ENCODE data around the gene TMEM14A. TPM values are rescaled to one million over a fixed set of nuclear protein-coding genes. Genes with fewer than 3 reads are reported as not detected.

TMEM14A gene
- total RNA-seq, 1 donor from 2014 or later = 21.2 TPM

DNA sequence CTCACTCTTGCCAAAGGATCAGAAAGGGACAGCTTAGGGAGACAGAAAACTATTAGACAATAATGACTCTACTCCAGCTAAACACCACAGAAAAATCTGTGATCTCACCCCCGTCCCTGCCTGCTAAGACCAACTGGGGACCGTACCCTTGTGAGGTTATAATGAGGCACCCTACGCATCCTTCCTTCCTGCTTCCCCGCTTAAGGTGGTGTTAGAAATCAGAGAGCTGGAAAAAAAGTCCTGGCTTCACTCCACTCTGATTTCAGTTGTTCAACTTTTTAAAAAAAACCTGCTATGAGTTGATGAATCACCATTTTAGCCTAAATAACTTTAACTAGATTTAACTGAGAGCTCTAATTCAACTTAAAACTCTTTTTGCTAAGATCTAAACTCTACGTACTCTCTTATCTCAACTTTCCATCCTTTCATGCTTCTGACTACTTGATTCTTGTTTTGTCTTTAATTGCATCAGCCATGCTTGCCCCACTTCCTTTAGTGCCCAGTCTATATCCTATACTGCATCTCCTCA lies 35.8 kb upstream of the TMEM14A start:
- no peaks in the 10 kb centered on the region for H3K36me3 Mint-ChIP-seq
- H3K4me3 Mint-ChIP-seq = no peak overlapping the region
- no peaks in the 10 kb centered on the region for H3K27me3 Mint-ChIP-seq (ENCODE audit: low read depth)
- peaks cover 7% of the 10 kb centered on the region for H3K4me1 Mint-ChIP-seq
- H3K9me3 Mint-ChIP-seq = no peaks in the 10 kb centered on the region
- no peak overlapping the region for H3K27ac Mint-ChIP-seq
- TF ChIP-seq, protein P1, sequence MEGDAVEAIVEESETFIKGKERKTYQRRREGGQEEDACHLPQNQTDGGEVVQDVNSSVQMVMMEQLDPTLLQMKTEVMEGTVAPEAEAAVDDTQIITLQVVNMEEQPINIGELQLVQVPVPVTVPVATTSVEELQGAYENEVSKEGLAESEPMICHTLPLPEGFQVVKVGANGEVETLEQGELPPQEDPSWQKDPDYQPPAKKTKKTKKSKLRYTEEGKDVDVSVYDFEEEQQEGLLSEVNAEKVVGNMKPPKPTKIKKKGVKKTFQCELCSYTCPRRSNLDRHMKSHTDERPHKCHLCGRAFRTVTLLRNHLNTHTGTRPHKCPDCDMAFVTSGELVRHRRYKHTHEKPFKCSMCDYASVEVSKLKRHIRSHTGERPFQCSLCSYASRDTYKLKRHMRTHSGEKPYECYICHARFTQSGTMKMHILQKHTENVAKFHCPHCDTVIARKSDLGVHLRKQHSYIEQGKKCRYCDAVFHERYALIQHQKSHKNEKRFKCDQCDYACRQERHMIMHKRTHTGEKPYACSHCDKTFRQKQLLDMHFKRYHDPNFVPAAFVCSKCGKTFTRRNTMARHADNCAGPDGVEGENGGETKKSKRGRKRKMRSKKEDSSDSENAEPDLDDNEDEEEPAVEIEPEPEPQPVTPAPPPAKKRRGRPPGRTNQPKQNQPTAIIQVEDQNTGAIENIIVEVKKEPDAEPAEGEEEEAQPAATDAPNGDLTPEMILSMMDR (IDR thresholded peaks at IDR 0.05; ENCODE audit: unreplicated experiment) = no peak
- no peak for DNase-seq (ENCODE audit: low spot score in 2 of 2, unreplicated experiment in 2 of 2)

DNA sequence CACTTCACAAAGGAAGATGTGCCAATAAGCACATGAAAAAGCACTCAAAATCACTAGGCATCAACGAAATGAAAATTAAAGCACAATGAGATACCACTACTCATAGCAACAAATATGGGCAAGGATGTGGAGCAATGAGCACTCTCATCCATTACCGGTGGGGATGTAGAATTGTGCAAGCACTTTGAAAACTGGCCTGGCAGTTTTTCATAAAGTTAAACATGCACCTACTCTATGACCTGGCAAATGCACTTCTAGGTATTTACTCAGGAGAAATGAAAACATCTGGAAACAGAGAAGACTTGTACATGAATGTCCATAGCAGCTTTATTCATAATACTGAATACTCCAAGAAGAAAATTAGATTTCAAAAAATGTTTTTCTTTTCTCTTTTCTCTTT lies 34.1 kb upstream of the TMEM14A start:
- H3K4me1 Mint-ChIP-seq = peaks cover 15% of the 10 kb centered on the region
- TF ChIP-seq, protein P1 (IDR thresholded peaks at IDR 0.05; ENCODE audit: unreplicated experiment) = no peak
- H3K4me3 Mint-ChIP-seq = no peak overlapping the region
- DNase-seq (ENCODE audit: low spot score in 2 of 2, unreplicated experiment in 2 of 2) = no peak
- H3K27me3 Mint-ChIP-seq (ENCODE audit: low read depth) = peaks cover 5% of the 10 kb centered on the region
- H3K36me3 Mint-ChIP-seq = no peaks in the 10 kb centered on the region
- no peak overlapping the region for H3K27ac Mint-ChIP-seq
- H3K9me3 Mint-ChIP-seq = no peaks in the 10 kb centered on the region

DNA sequence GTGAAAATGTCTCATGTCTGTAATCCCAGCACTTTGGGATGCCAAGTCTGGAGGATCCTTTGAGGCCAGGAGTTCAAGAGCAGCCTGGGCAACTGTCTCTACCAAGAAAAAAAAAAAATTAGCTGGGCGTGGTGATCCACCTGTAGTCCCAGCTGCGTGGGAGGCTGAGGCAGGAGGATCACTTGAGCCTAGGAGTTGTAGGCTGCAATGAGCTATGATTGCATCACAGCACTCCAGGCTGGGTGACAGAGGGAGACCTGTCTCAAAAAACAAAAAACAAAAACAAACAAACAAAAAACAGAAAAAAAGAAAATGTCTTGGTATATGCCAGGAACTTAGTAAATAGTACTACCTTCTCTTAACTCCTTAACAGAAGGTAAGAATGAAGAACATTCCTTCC lies 31.4 kb upstream of the TMEM14A start:
- Mint-ChIP-seq H3K36me3 (no peaks in the 10 kb centered on the region), H3K9me3 (no peaks in the 10 kb centered on the region), H3K27me3 (ENCODE audit: low read depth) (peaks cover 13% of the 10 kb centered on the region), H3K4me1 (peaks cover 23% of the 10 kb centered on the region), H3K4me3 (no peak overlapping the region), H3K27ac (no peak overlapping the region)
- TF ChIP-seq, protein P1 (IDR thresholded peaks at IDR 0.05; ENCODE audit: unreplicated experiment) = no peak
- no peak for DNase-seq (ENCODE audit: low spot score in 2 of 2, unreplicated experiment in 2 of 2)

DNA sequence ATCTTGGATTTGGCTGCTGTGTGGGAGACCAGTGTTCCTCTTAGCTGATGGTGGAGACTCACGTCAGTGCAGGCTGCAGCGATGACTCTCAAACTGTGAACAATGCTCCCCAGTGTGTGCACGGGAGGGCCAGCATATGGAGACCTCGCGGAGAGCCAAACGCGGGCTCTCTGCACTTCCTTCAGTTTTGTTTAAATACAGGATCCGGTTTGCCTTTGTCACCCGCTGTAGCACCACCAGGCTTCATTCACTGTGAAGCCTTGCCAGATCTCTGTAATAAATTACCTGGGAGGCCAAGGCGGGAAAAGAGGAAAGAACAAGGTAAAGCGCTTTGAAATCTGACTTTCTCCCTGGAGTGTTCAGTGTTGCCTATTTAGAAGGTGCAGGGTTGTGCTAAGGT lies 30.7 kb upstream of the TMEM14A start:
- Mint-ChIP-seq H3K36me3 (no peaks in the 10 kb centered on the region), H3K27ac (peak overlapping the region; percentile 5), H3K4me3 (no peak overlapping the region), H3K27me3 (ENCODE audit: low read depth) (peaks cover 14% of the 10 kb centered on the region), H3K9me3 (no peaks in the 10 kb centered on the region), H3K4me1 (peaks cover 23% of the 10 kb centered on the region)
- TF ChIP-seq, protein P1 (IDR thresholded peaks at IDR 0.05; ENCODE audit: unreplicated experiment) = no peak
- no peak for DNase-seq (ENCODE audit: low spot score in 2 of 2, unreplicated experiment in 2 of 2)

DNA sequence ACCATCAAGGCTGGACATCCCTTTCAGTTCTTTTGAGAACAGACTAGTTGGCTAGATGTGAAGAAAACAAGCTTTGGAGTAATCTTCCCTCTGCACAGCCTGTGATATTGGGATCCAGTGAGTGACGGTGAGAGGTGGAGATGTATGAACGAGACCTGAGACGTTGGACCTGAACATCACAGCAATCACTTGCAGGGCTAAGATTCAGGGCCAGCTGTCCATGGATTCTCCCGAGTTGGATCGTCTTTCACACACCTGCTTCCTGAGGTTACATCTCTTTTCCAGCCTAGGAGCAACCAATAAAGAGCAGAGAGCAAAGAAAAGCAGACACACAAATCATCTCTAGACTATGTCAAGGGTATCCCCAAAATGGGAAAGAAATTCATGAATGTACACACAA lies 30.0 kb upstream of the TMEM14A start:
- Mint-ChIP-seq H3K27ac (no peak overlapping the region), H3K36me3 (no peaks in the 10 kb centered on the region), H3K4me1 (peaks cover 23% of the 10 kb centered on the region), H3K4me3 (no peak overlapping the region), H3K27me3 (ENCODE audit: low read depth) (peaks cover 14% of the 10 kb centered on the region), H3K9me3 (no peaks in the 10 kb centered on the region)
- DNase-seq (ENCODE audit: low spot score in 2 of 2, unreplicated experiment in 2 of 2) = no peak
- TF ChIP-seq, protein P1 (IDR thresholded peaks at IDR 0.05; ENCODE audit: unreplicated experiment) = no peak

DNA sequence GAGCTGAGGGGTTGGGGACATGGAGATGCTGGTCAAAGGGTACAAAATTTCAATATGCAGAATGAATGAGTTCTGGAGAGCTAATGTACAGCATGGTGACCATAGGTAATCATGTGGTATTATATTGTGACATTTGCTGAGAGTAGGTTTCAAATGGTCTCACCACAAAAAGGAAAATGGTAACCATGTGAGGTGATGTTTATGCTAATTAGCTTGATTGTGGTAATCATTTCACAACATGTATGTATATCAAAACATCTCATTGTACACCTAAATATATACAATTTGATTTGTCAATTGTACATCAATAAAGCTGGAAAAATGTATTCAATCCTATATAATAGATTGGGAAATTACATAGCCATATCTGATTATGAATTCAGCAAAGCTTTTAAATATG lies 29.5 kb upstream of the TMEM14A start:
- Mint-ChIP-seq H3K27me3 (ENCODE audit: low read depth) (peaks cover 14% of the 10 kb centered on the region), H3K4me3 (no peak overlapping the region), H3K4me1 (peaks cover 23% of the 10 kb centered on the region), H3K27ac (no peak overlapping the region), H3K9me3 (no peaks in the 10 kb centered on the region), H3K36me3 (no peaks in the 10 kb centered on the region)
- no peak for DNase-seq (ENCODE audit: low spot score in 2 of 2, unreplicated experiment in 2 of 2)
- TF ChIP-seq, protein P1 (IDR thresholded peaks at IDR 0.05; ENCODE audit: unreplicated experiment) = no peak
